GM08714 (cell line): Measurements from ENCODE around the gene LAMB3.

Source experiments
- H3K4me3 ChIP-seq: fragments of 200-500 bp; sonication (Bioruptor generic); 2 replicates; pipeline ENCODE4 v1.5.1; 2014; ENCODE audit warnings: mild to moderate bottlenecking, low read length, inconsistent platforms
- ZNF274 ChIP-seq: IDR thresholded peaks from 2 replicates; pipeline ENCODE4 v1.6.1; 2012; ENCODE audit warnings: mild to moderate bottlenecking, low read depth, low read length

Gene LAMB3

GRCh38 chr1:209565759-209566678 is 86.2 kb downstream of the LAMB3 start:
- no peak overlapping the region for H3K4me3 ChIP-seq
- TF ChIP-seq ZNF274 = no peak
